RWPE1 (cell line): ENCODE data around the gene FUT3.

Source experiments
- CTCF ChIA-PET: fragments of 350-600 bp; sonication (Branson Sonifier 250); formaldehyde crosslinking; extraction: SDS; loops from one replicate; lab custom pipeline; 2021; lab: Yijun Ruan, JAX
- POLR2A ChIA-PET: fragments of 400-600 bp; formaldehyde crosslinking; extraction: SDS; loops from one replicate; lab custom pipeline; 2020; ENCODE audit warnings: antibody characterized with exemption; ENCODE audit not compliant: low non-redundant PET; lab: Yijun Ruan, JAX
- DNase-seq: peaks from one replicate; pipeline ENCODE4 v3.0.0; 2012; ENCODE audit warnings: low spot score
- H3K27ac ChIP-seq: fragments of 450-650 bp; 2 replicates; pipeline ENCODE4 v1.5.1; 2017
- TF ChIP-seq, protein P1 (sequence below): fragments of 450-650 bp; conservative IDR thresholded peaks from 2 replicates; pipeline ENCODE4 v1.5.1; 2017; ENCODE audit warnings: low read depth, mild to moderate bottlenecking

The FUT3 gene

DNA sequence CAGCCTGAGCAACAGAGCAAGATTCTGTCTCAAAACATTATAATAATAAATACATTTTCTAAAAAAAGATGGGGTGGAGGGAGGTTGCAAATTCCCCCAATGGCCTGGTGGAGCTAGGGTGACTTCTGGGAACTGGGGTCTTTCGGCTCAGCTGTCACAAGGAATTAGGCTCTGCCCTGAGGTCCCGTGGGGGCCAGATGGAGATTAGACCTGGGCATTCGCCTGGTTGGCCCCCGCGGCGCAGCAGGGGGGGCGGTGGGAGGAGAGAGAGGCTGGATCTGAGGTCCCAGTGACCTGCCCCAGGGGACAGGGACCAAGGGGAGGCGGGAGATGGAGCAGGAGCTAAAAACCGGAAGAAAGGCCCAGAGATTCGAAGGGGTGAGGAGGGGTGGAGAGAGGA, 26.5 kb downstream of the FUT3 start:
- no peak overlapping the region; the same call in 1 of the 2 replicates for H3K27ac ChIP-seq
- TF ChIP-seq, protein P1, sequence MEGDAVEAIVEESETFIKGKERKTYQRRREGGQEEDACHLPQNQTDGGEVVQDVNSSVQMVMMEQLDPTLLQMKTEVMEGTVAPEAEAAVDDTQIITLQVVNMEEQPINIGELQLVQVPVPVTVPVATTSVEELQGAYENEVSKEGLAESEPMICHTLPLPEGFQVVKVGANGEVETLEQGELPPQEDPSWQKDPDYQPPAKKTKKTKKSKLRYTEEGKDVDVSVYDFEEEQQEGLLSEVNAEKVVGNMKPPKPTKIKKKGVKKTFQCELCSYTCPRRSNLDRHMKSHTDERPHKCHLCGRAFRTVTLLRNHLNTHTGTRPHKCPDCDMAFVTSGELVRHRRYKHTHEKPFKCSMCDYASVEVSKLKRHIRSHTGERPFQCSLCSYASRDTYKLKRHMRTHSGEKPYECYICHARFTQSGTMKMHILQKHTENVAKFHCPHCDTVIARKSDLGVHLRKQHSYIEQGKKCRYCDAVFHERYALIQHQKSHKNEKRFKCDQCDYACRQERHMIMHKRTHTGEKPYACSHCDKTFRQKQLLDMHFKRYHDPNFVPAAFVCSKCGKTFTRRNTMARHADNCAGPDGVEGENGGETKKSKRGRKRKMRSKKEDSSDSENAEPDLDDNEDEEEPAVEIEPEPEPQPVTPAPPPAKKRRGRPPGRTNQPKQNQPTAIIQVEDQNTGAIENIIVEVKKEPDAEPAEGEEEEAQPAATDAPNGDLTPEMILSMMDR = no peak
- CTCF ChIA-PET = interaction anchor here (3.2 kb wide), 1 partner anchor 21 kb away, joined by 20 read pairs; the partner anchor contains the start of gene NRTN
- POLR2A ChIA-PET = interaction anchor here (0.6 kb wide), 2 partner anchors 20 to 48 kb away, joined by 4 to 7 read pairs; no protein-coding TSS in a partner anchor
- no peak for DNase-seq

DNA sequence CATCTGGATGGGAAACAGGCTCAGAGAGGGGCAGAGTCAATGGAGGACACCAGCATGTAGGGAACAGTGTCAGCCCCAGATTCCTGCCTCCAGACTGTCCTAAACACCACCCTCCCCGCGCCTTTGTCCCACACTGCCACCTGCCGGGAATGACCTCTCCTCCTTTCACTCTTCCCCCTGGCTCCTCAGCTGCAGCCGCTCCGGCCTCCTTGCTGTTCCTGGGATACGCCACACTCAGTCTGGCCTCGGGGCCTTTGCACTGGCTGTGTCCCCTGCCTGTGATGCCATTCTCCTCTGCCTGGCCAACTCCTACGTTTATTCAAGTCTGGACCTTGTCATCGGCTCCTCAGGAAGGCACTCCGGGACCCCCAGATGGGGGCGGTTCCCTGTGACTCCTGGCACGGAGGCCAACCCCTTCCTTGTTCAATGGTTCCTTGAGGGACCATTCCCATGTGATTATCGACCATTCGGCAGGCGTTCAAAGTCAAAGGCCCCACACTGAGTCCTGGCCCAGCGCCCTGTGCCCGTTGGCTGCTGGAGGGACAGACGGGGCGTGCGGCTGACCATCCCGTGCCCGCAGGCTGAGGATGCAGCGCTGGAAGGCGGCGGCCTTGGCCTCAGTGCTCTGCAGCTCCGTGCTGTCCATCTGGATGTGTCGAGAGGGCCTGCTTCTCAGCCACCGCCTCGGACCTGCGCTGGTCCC, 27.5 kb downstream of the FUT3 start:
- ChIA-PET POLR2A (no interaction called here), CTCF (interaction anchor here (0.7 to 3.2 kb wide), 7 partner anchors 15 to 268 kb away, joined by 3 to 20 read pairs (median 3); partner anchors contain the start of gene NRTN)
- no peak for DNase-seq
- H3K27ac ChIP-seq = peak overlapping the region; percentile 24; the same call in 1 of the 2 replicates
- TF ChIP-seq, protein P1 = no peak

DNA sequence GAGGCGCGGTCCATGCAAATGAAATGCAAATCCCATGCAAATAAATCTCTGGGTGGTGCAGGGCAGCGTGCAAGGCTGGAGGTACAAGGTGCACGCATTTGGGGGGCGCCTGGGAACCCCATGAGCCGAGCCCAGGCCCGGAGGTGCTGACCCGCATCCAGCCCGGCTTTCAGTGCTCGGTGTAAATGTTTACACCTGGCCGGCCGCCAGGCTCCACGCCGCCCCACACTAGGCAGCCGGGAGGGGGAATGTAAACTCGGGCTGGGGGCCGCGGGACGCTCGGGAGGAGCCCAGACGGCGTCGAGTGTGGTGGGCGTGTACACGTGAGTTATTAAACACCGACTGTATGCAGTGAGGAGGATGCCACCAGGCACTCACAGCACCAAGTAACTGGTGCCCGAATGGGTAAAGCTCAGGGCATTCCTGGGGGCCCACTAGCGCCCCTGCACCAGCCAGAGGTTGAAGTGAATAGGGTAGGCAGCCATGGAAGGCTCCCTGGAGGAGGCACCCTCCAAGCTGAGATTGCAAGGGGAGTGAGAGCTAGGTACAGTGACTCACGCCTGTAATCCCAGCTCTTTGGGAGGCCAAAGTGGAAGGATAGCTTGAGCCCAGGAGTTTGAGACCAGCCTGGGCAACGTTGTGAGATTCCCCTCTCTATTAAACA, 28.9 kb downstream of the FUT3 start:
- TF ChIP-seq, protein P1 = no peak
- ChIA-PET POLR2A (interaction anchor here (0.6 kb wide), 1 partner anchor 18 kb away, joined by 5 read pairs; no protein-coding TSS in a partner anchor), CTCF (interaction anchor here (2.0 to 3.2 kb wide), 2 partner anchors 16 to 18 kb away, joined by 7 to 20 read pairs; partner anchors contain the start of gene NRTN)
- H3K27ac ChIP-seq = no peak overlapping the region
- DNase-seq = no peak

DNA sequence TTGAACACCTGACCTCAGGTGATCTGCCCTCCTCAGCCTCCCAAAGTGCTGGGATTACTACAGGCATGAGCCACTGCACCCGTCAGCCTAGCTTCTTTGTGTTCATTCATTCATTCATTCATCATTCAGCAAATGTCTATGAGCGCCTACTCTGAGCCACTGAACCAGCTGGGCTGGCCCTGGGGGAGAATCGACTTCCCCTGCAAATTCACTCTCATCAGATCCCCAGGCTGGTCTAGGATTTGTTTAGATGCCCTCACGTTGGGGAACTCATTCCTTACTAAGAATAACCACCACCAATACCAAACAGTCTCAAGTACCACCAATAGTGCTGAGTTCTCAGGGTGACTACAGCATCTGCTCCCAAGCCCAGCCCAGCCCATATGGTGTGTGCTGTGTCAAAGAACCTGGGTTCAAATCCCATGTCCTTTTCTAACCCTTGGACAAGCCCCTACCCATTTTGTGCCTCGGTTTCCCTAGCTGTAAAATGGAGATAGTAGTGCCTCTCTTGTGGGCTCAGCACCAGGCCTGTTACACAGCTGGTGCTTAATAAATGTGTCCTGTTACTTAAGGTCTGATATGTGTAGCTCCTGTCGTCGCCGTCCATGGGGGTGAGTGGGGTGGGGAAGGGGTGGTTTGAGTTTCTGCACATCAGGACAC, 29.6 kb downstream of the FUT3 start:
- H3K27ac ChIP-seq = no peak overlapping the region
- TF ChIP-seq, protein P1 = no peak
- CTCF ChIA-PET = interaction anchor here (0.9 to 3.2 kb wide), 2 partner anchors 17 kb away, joined by 4 to 20 read pairs; partner anchors contain the start of gene NRTN
- POLR2A ChIA-PET = interaction anchor here (0.6 kb wide), 1 partner anchor 17 kb away, joined by 5 read pairs; no protein-coding TSS in a partner anchor
- DNase-seq = no peak

DNA sequence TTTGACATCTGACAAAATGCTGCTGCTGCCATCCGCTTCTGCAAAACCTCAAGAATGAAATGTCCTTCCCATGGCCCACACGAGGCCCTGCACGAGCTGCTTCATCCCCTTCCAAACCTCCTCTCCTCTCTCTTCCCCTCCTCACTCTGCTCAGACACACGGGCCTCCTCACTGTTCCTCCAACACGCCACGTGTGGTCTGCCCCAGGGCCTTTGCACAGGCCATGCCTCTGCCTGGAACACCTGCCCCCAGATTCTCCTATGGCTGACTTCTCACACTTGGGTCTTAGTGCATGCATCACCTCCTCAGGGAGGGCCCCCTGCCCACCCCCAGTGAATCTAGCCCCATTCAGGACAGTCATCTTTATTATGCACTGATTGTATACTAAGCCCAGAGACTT, 30.5 kb downstream of the FUT3 start:
- DNase-seq = no peak
- ChIA-PET POLR2A (no interaction called here), CTCF (interaction anchor here (0.7 to 0.9 kb wide), 2 partner anchors 16 to 147 kb away, joined by 4 read pairs; partner anchors contain the start of gene NRTN)
- H3K27ac ChIP-seq = no peak overlapping the region
- TF ChIP-seq, protein P1 = no peak

DNA sequence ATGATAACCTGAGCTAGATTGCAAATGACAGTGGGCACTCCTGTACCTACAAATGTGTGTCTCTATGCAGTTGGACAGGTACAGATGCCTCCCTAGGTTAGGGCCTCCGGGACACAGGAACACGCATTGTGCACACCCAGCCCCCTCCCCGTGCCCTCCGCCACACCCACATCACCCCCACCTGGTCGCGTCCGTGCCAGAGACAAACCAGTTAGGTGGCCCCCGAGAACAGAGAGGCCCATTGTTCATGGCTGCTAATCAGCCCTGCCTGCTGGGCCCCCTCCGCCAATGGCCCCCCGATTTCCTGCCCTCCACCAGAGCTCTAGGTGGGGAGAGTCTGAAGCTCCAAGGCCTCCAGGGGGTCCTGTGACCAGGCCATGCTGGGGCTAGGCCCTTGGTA, 32.7 kb downstream of the FUT3 start:
- no peak overlapping the region for H3K27ac ChIP-seq
- DNase-seq = no peak
- POLR2A ChIA-PET = no interaction called here
- TF ChIP-seq, protein P1 = no peak
- CTCF ChIA-PET = interaction anchor here (1.3 kb wide), 1 partner anchor 14 kb away, joined by 6 read pairs; the partner anchor contains the start of gene NRTN
